ENCODE data around the gene PKD1. TPM values are rescaled to one million over a fixed set of nuclear protein-coding genes. Genes with fewer than 3 reads are reported as not detected.

Gene PKD1
- total and polyA plus RNA-seq, 2 of the 13 experiments (the other 11 are each of a cell fraction or from before 2014, with no cell fraction given), result 22.1 to 23.0 TPM

DNA sequence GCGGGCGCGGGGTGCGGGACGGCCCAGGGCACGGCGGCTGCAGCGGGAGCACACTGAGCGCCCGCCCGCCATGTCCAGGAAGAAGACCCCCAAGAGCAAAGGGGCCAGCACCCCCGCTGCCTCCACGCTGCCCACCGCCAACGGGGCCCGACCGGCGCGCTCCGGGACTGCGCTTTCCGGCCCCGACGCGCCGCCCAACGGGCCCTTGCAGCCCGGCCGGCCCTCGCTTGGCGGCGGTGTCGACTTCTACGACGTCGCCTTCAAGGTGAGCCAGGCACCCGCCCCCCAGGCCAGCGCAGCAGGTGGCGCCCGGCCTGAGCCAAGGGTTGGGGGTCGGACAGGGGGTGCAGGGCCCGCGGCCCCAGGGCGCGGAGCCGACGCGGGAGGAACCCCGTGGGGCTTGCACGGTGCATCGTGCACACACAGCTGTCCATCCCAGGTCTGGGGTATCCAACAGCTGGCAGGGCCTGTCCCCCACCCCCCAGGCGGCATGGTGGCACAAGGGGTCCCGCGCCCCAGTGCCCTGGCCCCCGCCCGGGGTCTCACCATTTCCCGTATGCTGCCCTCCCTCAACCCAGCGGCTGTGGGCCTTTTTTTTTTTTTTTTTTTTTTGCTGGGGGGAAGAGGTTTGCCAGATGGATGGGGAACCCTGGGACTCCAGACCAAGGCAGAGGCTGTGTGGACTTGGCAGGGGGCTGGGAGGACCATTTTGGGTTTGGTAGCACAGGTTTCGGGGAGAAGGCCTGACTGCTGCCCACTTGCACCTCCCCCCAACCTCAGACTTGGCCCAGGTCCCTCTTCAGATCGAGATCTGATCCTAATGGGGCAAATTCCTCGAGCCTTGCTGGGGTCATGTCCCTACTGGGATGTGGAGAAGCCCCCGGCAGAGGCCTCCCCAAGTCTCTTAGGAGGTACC, 13.3 kb upstream of the PKD1 start (continued):
- TF ChIP-seq, protein P1, sequence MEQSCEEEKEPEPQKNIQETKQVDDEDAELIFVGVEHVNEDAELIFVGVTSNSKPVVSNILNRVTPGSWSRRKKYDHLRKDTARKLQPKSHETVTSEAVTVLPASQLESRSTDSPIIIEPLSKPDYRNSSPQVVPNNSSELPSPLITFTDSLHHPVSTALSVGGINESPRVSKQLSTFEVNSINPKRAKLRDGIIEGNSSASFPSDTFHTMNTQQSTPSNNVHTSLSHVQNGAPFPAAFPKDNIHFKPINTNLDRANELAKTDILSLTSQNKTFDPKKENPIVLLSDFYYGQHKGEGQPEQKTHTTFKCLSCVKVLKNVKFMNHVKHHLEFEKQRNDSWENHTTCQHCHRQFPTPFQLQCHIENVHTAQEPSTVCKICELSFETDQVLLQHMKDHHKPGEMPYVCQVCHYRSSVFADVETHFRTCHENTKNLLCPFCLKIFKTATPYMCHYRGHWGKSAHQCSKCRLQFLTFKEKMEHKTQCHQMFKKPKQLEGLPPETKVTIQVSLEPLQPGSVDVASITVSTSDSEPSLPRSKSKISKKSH (CRISPR knock-in tag; IDR thresholded peaks at IDR 0.05; ENCODE audit: borderline replicate concordance), result no peak
- TF ChIP-seq, protein P2, sequence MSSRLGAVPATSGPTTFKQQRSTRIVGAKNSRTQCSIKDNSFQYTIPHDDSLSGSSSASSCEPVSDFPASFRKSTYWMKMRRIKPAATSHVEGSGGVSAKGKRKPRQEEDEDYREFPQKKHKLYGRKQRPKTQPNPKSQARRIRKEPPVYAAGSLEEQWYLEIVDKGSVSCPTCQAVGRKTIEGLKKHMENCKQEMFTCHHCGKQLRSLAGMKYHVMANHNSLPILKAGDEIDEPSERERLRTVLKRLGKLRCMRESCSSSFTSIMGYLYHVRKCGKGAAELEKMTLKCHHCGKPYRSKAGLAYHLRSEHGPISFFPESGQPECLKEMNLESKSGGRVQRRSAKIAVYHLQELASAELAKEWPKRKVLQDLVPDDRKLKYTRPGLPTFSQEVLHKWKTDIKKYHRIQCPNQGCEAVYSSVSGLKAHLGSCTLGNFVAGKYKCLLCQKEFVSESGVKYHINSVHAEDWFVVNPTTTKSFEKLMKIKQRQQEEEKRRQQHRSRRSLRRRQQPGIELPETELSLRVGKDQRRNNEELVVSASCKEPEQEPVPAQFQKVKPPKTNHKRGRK (CRISPR knock-in tag; IDR thresholded peaks at IDR 0.05), result no peak
- TF ChIP-seq ZSCAN20 (CRISPR knock-in tag; IDR thresholded peaks at IDR 0.05; ENCODE audit: borderline replicate concordance) (0 out of 2 replicates have a peak, but pooled peaks have one; percentile 27), ZNF83 (CRISPR knock-in tag; IDR thresholded peaks at IDR 0.05; ENCODE audit: borderline replicate concordance) (no peak), ZNF547 (CRISPR knock-in tag; IDR thresholded peaks at IDR 0.05) (peak; percentile 39; the same call in 1 of the 2 replicates), KLF11 (CRISPR knock-in tag; IDR thresholded peaks at IDR 0.05) (no peak)
- TF ChIP-seq, protein P3, sequence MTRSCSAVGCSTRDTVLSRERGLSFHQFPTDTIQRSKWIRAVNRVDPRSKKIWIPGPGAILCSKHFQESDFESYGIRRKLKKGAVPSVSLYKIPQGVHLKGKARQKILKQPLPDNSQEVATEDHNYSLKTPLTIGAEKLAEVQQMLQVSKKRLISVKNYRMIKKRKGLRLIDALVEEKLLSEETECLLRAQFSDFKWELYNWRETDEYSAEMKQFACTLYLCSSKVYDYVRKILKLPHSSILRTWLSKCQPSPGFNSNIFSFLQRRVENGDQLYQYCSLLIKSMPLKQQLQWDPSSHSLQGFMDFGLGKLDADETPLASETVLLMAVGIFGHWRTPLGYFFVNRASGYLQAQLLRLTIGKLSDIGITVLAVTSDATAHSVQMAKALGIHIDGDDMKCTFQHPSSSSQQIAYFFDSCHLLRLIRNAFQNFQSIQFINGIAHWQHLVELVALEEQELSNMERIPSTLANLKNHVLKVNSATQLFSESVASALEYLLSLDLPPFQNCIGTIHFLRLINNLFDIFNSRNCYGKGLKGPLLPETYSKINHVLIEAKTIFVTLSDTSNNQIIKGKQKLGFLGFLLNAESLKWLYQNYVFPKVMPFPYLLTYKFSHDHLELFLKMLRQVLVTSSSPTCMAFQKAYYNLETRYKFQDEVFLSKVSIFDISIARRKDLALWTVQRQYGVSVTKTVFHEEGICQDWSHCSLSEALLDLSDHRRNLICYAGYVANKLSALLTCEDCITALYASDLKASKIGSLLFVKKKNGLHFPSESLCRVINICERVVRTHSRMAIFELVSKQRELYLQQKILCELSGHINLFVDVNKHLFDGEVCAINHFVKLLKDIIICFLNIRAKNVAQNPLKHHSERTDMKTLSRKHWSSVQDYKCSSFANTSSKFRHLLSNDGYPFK (CRISPR knock-in tag; IDR thresholded peaks at IDR 0.05; ENCODE audit: borderline replicate concordance), result no peak
- TF ChIP-seq, protein P4, sequence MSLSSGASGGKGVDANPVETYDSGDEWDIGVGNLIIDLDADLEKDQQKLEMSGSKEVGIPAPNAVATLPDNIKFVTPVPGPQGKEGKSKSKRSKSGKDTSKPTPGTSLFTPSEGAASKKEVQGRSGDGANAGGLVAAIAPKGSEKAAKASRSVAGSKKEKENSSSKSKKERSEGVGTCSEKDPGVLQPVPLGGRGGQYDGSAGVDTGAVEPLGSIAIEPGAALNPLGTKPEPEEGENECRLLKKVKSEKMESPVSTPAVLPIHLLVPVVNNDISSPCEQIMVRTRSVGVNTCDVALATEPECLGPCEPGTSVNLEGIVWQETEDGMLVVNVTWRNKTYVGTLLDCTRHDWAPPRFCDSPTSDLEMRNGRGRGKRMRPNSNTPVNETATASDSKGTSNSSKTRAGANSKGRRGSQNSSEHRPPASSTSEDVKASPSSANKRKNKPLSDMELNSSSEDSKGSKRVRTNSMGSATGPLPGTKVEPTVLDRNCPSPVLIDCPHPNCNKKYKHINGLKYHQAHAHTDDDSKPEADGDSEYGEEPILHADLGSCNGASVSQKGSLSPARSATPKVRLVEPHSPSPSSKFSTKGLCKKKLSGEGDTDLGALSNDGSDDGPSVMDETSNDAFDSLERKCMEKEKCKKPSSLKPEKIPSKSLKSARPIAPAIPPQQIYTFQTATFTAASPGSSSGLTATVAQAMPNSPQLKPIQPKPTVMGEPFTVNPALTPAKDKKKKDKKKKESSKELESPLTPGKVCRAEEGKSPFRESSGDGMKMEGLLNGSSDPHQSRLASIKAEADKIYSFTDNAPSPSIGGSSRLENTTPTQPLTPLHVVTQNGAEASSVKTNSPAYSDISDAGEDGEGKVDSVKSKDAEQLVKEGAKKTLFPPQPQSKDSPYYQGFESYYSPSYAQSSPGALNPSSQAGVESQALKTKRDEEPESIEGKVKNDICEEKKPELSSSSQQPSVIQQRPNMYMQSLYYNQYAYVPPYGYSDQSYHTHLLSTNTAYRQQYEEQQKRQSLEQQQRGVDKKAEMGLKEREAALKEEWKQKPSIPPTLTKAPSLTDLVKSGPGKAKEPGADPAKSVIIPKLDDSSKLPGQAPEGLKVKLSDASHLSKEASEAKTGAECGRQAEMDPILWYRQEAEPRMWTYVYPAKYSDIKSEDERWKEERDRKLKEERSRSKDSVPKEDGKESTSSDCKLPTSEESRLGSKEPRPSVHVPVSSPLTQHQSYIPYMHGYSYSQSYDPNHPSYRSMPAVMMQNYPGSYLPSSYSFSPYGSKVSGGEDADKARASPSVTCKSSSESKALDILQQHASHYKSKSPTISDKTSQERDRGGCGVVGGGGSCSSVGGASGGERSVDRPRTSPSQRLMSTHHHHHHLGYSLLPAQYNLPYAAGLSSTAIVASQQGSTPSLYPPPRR (CRISPR knock-in tag; IDR thresholded peaks at IDR 0.05; ENCODE audit: borderline replicate concordance), result no peak
- TF ChIP-seq, protein P5, sequence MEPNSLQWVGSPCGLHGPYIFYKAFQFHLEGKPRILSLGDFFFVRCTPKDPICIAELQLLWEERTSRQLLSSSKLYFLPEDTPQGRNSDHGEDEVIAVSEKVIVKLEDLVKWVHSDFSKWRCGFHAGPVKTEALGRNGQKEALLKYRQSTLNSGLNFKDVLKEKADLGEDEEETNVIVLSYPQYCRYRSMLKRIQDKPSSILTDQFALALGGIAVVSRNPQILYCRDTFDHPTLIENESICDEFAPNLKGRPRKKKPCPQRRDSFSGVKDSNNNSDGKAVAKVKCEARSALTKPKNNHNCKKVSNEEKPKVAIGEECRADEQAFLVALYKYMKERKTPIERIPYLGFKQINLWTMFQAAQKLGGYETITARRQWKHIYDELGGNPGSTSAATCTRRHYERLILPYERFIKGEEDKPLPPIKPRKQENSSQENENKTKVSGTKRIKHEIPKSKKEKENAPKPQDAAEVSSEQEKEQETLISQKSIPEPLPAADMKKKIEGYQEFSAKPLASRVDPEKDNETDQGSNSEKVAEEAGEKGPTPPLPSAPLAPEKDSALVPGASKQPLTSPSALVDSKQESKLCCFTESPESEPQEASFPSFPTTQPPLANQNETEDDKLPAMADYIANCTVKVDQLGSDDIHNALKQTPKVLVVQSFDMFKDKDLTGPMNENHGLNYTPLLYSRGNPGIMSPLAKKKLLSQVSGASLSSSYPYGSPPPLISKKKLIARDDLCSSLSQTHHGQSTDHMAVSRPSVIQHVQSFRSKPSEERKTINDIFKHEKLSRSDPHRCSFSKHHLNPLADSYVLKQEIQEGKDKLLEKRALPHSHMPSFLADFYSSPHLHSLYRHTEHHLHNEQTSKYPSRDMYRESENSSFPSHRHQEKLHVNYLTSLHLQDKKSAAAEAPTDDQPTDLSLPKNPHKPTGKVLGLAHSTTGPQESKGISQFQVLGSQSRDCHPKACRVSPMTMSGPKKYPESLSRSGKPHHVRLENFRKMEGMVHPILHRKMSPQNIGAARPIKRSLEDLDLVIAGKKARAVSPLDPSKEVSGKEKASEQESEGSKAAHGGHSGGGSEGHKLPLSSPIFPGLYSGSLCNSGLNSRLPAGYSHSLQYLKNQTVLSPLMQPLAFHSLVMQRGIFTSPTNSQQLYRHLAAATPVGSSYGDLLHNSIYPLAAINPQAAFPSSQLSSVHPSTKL (CRISPR knock-in tag; IDR thresholded peaks at IDR 0.05), result no peak
- TF ChIP-seq, protein P6, sequence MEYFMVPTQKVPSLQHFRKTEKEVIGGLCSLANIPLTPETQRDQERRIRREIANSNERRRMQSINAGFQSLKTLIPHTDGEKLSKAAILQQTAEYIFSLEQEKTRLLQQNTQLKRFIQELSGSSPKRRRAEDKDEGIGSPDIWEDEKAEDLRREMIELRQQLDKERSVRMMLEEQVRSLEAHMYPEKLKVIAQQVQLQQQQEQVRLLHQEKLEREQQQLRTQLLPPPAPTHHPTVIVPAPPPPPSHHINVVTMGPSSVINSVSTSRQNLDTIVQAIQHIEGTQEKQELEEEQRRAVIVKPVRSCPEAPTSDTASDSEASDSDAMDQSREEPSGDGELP (IDR thresholded peaks at IDR 0.05; ENCODE audit: borderline replicate concordance, low read depth), result no peak
